Activated naive CD8-positive, alpha-beta T cell treated with anti-CD3 and anti-CD28 coated beads, Interleukin-2, amount 10 ng/mL, durations not matched to agents 7 days and 5 days (primary cell): ENCODE measurements around the gene SOX1. TPM values are rescaled to one million over a fixed set of nuclear protein-coding genes. Genes with fewer than 3 reads are reported as not detected.
A peak's percentile ranks its signal among the peaks of the same experiment; 100 is the strongest.

Experiments used
- ATAC-seq: fragments of 150-1000 bp; cut with Tn5 transposase; one replicate; pipeline ENCODE4 v1.10.0; 2021; ENCODE audit warnings: low read depth, moderate library complexity
- POLR2A ChIA-PET: fragments of 350-600 bp; sonication (Branson Sonifier 250); formaldehyde crosslinking; loops from one replicate; lab custom pipeline; 2021; ENCODE audit warnings: antibody characterized with exemption; lab: Charles Lee
- DNase-seq: peaks from one replicate; pipeline ENCODE4 v3.0.0; 2021
- H3K27ac Mint-ChIP-seq: one replicate; pipeline ENCODE4 v1.8.0; 2022; ENCODE audit warnings: mild to moderate bottlenecking, mixed read lengths
- H3K27me3 Mint-ChIP-seq: one replicate; pipeline ENCODE4 v1.8.0; 2022; ENCODE audit warnings: mild to moderate bottlenecking, moderate library complexity, mixed read lengths
- H3K36me3 Mint-ChIP-seq: one replicate; pipeline ENCODE4 v1.8.0; 2021; ENCODE audit warnings: mild to moderate bottlenecking, mixed read lengths
- H3K4me1 Mint-ChIP-seq: one replicate; pipeline ENCODE4 v1.8.0; 2021; ENCODE audit warnings: mixed read lengths
- H3K4me3 Mint-ChIP-seq: one replicate; pipeline ENCODE4 v1.8.0; 2022; ENCODE audit warnings: mild to moderate bottlenecking, moderate library complexity, mixed read lengths
- H3K9me3 Mint-ChIP-seq: one replicate; pipeline ENCODE4 v1.8.0; 2021; ENCODE audit warnings: mixed read lengths
- total RNA-seq, 2 experiments: library from RNA; stranded (reverse); gene quantifications; one replicate each; pipeline ENCODE4 v1.2.3, GENCODE V29; 2021

Gene SOX1
- total RNA-seq, 2 experiments from 2014 or later = not detected

DNA sequence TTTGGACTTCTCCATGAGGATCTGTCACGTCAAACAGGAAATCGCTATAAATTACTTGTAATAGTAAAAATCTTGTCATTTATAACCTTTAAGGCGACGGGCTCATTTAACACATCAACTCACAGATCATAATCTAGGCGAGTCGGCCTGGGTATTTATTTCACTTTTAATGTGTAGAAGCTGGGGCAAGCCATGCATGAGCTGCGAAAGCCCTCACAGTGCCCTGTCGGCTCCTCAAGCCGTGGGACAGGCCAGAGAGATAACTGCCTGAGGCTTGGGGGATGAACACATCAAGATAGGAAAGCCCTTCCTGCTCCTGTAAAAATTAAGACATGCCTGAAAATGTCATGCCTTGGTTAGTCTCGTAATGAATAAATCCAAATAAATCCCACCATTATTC lies 30.8 kb downstream of the SOX1 start:
- no peak for DNase-seq
- Mint-ChIP-seq H3K27me3 (peaks cover 32% of the 10 kb centered on the region), H3K4me3 (no peak overlapping the region), H3K36me3 (no peaks in the 10 kb centered on the region), H3K9me3 (no peaks in the 10 kb centered on the region), H3K27ac (no peak overlapping the region), H3K4me1 (no peaks in the 10 kb centered on the region)
- POLR2A ChIA-PET = no interaction called here
- no peak for ATAC-seq

DNA sequence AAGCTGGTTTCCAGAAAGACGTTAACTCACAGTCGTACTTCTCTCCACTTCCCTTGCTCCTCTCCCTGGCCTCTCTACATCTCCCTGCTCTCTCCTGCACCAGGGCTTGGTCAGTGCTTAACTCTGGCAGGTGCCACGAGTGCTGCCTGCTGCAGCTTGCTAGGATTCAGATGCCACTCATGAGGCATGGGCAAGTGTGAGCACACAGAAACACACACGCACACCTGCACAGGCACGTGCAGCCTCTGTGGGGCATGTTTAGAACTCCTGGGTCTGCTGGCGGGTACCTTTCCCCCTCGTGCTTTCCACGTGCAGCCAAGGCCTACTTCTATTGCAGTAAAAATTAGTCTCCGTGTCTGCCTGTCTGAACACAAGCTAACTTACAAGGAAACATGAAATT lies 31.8 kb downstream of the SOX1 start:
- DNase-seq = no peak
- ATAC-seq = no peak
- peaks cover 33% of the 10 kb centered on the region for H3K27me3 Mint-ChIP-seq
- H3K4me3 Mint-ChIP-seq = no peak overlapping the region
- POLR2A ChIA-PET = no interaction called here
- H3K36me3 Mint-ChIP-seq = no peaks in the 10 kb centered on the region
- H3K27ac Mint-ChIP-seq = no peak overlapping the region
- no peaks in the 10 kb centered on the region for H3K9me3 Mint-ChIP-seq
- no peaks in the 10 kb centered on the region for H3K4me1 Mint-ChIP-seq

- peaks cover 46% of the 10 kb centered on the region for H3K27me3 Mint-ChIP-seq
- H3K9me3 Mint-ChIP-seq = no peaks in the 10 kb centered on the region
- H3K4me3 Mint-ChIP-seq = no peak overlapping the region
- DNase-seq (no peak), ATAC-seq (no peak)
- POLR2A ChIA-PET = no interaction called here
- no peak overlapping the region for H3K27ac Mint-ChIP-seq
- peaks cover 2% of the 10 kb centered on the region for H3K4me1 Mint-ChIP-seq
- H3K36me3 Mint-ChIP-seq = peaks cover 1% of the 10 kb centered on the region
Measured at GRCh38 chr13:112101360-112101930, 34.5 kb downstream of the SOX1 start.

DNA sequence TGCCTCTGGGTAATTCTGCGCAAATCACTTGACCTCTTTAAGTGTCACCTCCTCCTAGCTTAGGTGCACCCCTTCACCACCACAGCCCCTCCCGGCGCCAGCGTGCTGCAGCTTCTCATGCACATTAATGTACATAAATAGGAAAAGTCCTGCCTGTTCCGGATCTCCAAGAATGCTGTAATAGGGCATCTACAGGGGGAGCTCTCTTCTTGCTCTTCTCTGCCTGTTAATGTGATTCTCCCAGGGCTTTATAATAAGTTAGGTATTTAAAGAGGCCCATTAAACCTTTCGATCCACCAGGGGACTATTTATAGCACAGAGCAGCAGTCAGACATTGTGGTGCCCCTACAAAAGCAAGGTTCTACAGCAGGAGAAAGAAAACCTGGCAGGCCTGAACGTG lies 35.3 kb downstream of the SOX1 start:
- H3K4me1 Mint-ChIP-seq = peaks cover 2% of the 10 kb centered on the region
- no peak for ATAC-seq
- peaks cover 1% of the 10 kb centered on the region for H3K36me3 Mint-ChIP-seq
- no peak overlapping the region for H3K27ac Mint-ChIP-seq
- H3K27me3 Mint-ChIP-seq = peaks cover 54% of the 10 kb centered on the region
- DNase-seq = no peak
- H3K4me3 Mint-ChIP-seq = no peak overlapping the region
- POLR2A ChIA-PET = no interaction called here
- H3K9me3 Mint-ChIP-seq = no peaks in the 10 kb centered on the region

- Mint-ChIP-seq H3K4me1 (peaks cover 2% of the 10 kb centered on the region), H3K27ac (no peak overlapping the region), H3K36me3 (peaks cover 1% of the 10 kb centered on the region), H3K27me3 (peaks cover 59% of the 10 kb centered on the region), H3K9me3 (no peaks in the 10 kb centered on the region), H3K4me3 (no peak overlapping the region)
- POLR2A ChIA-PET = no interaction called here
- ATAC-seq (no peak), DNase-seq (no peak)
Measured at GRCh38 chr13:112103260-112103838, 36.4 kb downstream of the SOX1 start.

DNA sequence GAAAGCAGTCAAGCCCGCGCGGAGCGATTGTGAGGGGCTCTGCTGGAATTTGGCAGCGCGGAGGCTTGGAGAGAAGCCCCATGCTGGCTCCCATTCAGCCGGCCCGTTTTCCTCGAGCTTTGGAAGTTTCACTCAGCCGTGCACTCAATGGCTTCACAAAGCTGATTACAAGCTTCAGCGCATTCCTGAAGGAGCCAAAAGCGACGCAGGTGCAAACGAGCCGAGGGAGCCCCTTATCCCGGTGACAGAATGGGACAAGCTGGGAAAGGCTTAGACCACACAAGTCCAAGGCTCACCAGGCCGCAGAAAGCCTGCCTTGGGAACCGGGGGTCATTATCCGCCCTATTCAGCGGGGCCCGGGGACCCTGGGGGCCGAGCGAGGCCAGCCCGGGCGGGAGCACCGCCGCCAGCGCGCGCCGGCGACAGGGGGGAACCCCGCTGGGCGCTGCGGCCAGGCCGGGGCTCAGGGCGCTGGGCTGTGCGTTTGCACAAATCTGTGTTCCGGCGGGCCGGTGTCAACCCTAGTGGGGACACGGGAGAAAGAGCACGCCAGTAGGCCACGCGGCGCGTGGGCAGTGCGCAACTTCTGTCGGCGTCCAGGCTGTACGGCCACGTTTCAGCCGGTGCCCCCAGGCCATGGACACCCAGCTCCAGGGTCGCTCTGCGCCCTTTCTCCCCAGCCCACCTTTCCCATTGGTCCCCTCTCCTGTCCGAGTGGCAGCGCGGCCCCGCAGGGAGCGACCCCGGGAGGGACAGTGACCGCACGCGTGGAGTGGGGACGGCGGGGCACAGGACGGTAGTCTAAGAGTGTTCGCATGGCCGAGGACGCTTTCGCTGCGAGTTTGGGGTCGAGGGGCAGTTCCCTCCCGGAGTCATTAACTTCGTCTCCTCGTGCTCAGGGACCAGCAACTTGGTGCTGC lies 37.3 kb downstream of the SOX1 start:
- peaks cover 64% of the 10 kb centered on the region for H3K27me3 Mint-ChIP-seq
- peaks cover 1% of the 10 kb centered on the region for H3K36me3 Mint-ChIP-seq
- DNase-seq = no peak
- H3K9me3 Mint-ChIP-seq = no peaks in the 10 kb centered on the region
- POLR2A ChIA-PET = no interaction called here
- H3K4me3 Mint-ChIP-seq = no peak overlapping the region
- peaks cover 2% of the 10 kb centered on the region for H3K4me1 Mint-ChIP-seq
- no peak overlapping the region for H3K27ac Mint-ChIP-seq
- no peak for ATAC-seq

DNA sequence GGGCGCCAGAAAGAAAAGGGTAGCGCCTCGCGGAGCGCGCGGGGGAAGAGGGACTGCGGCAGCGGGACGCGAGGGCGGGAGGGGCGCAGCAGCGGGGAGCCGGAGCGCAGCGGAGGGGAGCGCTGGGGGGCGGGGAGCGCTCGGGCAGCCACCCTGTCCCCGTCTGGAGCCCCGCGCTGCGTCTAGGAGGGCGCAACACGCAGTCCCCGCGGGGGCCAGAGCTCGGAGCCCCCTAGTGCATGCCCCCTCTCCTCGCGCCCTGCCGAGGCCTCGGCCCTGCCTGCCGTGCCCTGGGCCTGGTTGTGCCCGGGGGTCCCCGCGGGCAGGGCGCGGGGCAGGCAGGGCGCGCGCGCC lies 37.9 kb downstream of the SOX1 start:
- Mint-ChIP-seq H3K4me3 (no peak overlapping the region), H3K9me3 (no peaks in the 10 kb centered on the region), H3K4me1 (peaks cover 2% of the 10 kb centered on the region), H3K27me3 (peaks cover 60% of the 10 kb centered on the region), H3K36me3 (peaks cover 1% of the 10 kb centered on the region), H3K27ac (no peak overlapping the region)
- ATAC-seq = no peak
- POLR2A ChIA-PET = no interaction called here
- DNase-seq = no peak

GRCh38 chr13:112105244-112105681 lies 38.3 kb downstream of the SOX1 start:
- Mint-ChIP-seq H3K27me3 (peaks cover 57% of the 10 kb centered on the region), H3K36me3 (peaks cover 1% of the 10 kb centered on the region), H3K4me1 (peaks cover 2% of the 10 kb centered on the region), H3K9me3 (no peaks in the 10 kb centered on the region), H3K4me3 (no peak overlapping the region), H3K27ac (no peak overlapping the region)
- POLR2A ChIA-PET = no interaction called here
- ATAC-seq = no peak
- DNase-seq = no peak

DNA sequence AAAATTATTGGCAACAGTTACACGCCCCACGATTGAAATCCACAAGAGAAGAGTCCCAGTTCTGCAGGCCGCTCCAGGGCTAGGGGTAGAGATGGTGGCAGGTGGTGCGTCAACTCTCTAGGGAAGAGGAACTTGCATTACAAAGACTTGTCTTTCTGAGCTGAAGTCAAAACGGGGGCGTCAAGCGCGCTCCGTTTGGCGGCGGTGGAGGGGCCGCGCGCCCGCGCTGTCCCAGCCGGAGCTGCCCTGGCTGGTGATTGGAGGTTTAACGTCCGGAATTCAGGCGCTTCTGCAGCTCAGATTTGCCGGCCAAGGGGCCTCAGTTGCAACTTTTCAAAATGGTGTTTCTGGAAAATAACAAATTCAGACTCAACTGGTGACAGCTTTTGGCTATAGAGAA lies 38.9 kb downstream of the SOX1 start:
- H3K27ac Mint-ChIP-seq = peak overlapping the region; percentile 63
- no peaks in the 10 kb centered on the region for H3K9me3 Mint-ChIP-seq
- peaks cover 1% of the 10 kb centered on the region for H3K36me3 Mint-ChIP-seq
- peaks cover 55% of the 10 kb centered on the region for H3K27me3 Mint-ChIP-seq
- H3K4me1 Mint-ChIP-seq = peaks cover 2% of the 10 kb centered on the region
- no peak overlapping the region for H3K4me3 Mint-ChIP-seq
- ATAC-seq = no peak
- no peak for DNase-seq
- POLR2A ChIA-PET = no interaction called here

GRCh38 chr13:112106478-112107141 lies 39.7 kb downstream of the SOX1 start:
- ATAC-seq (no peak), DNase-seq (no peak)
- peaks cover 54% of the 10 kb centered on the region for H3K27me3 Mint-ChIP-seq
- H3K4me1 Mint-ChIP-seq = peaks cover 2% of the 10 kb centered on the region
- POLR2A ChIA-PET = no interaction called here
- H3K27ac Mint-ChIP-seq = peak overlapping the region; percentile 63
- H3K9me3 Mint-ChIP-seq = no peaks in the 10 kb centered on the region
- H3K4me3 Mint-ChIP-seq = no peak overlapping the region
- peaks cover 1% of the 10 kb centered on the region for H3K36me3 Mint-ChIP-seq

DNA sequence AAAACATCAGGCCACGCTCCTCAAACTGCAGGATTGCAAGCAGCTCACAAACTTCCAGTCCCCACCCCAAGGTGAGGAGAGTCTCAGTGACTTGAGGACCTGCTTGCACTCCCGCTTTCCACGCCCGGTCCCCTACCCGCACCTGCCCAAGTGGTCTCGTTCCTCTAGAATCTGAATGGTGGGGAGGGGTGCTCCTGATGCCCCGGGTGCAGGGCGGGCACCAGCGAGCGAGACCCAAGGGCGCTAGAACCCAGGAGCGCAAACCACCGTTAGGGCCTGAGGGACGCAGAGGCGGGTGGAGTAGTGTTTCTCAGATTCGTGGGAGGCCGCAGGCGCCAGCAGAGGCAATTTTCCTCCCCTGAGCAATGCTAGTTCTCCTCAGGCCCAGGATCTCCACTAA lies 40.3 kb downstream of the SOX1 start:
- H3K4me3 Mint-ChIP-seq = no peak overlapping the region
- H3K4me1 Mint-ChIP-seq = peaks cover 2% of the 10 kb centered on the region
- H3K27ac Mint-ChIP-seq = no peak overlapping the region
- POLR2A ChIA-PET = no interaction called here
- ATAC-seq (no peak), DNase-seq (no peak)
- peaks cover 52% of the 10 kb centered on the region for H3K27me3 Mint-ChIP-seq
- no peaks in the 10 kb centered on the region for H3K9me3 Mint-ChIP-seq
- peaks cover 1% of the 10 kb centered on the region for H3K36me3 Mint-ChIP-seq

GRCh38 chr13:112110479-112110878 lies 43.5 kb downstream of the SOX1 start:
- Mint-ChIP-seq H3K4me3 (no peak overlapping the region), H3K27ac (no peak overlapping the region), H3K9me3 (no peaks in the 10 kb centered on the region), H3K4me1 (peaks cover 6% of the 10 kb centered on the region), H3K27me3 (peaks cover 41% of the 10 kb centered on the region), H3K36me3 (peaks cover 1% of the 10 kb centered on the region)
- DNase-seq (no peak), ATAC-seq (no peak)
- POLR2A ChIA-PET = no interaction called here

GRCh38 chr13:112111239-112111857 lies 44.4 kb downstream of the SOX1 start:
- POLR2A ChIA-PET = no interaction called here
- Mint-ChIP-seq H3K27ac (no peak overlapping the region), H3K4me3 (no peak overlapping the region), H3K36me3 (peaks cover under 1% of the 10 kb centered on the region), H3K4me1 (peaks cover 5% of the 10 kb centered on the region), H3K9me3 (no peaks in the 10 kb centered on the region), H3K27me3 (peaks cover 35% of the 10 kb centered on the region)
- no peak for DNase-seq
- ATAC-seq = no peak
